ENCODE data around the gene GLB1L2.
"Not testable (repeated sequence)": the region's sequence is repeated elsewhere in the genome, so short reads cannot be mapped to it uniquely, and the experiment has no call there.

GLB1L2 gene, protein sequence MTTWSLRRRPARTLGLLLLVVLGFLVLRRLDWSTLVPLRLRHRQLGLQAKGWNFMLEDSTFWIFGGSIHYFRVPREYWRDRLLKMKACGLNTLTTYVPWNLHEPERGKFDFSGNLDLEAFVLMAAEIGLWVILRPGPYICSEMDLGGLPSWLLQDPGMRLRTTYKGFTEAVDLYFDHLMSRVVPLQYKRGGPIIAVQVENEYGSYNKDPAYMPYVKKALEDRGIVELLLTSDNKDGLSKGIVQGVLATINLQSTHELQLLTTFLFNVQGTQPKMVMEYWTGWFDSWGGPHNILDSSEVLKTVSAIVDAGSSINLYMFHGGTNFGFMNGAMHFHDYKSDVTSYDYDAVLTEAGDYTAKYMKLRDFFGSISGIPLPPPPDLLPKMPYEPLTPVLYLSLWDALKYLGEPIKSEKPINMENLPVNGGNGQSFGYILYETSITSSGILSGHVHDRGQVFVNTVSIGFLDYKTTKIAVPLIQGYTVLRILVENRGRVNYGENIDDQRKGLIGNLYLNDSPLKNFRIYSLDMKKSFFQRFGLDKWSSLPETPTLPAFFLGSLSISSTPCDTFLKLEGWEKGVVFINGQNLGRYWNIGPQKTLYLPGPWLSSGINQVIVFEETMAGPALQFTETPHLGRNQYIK

DNA sequence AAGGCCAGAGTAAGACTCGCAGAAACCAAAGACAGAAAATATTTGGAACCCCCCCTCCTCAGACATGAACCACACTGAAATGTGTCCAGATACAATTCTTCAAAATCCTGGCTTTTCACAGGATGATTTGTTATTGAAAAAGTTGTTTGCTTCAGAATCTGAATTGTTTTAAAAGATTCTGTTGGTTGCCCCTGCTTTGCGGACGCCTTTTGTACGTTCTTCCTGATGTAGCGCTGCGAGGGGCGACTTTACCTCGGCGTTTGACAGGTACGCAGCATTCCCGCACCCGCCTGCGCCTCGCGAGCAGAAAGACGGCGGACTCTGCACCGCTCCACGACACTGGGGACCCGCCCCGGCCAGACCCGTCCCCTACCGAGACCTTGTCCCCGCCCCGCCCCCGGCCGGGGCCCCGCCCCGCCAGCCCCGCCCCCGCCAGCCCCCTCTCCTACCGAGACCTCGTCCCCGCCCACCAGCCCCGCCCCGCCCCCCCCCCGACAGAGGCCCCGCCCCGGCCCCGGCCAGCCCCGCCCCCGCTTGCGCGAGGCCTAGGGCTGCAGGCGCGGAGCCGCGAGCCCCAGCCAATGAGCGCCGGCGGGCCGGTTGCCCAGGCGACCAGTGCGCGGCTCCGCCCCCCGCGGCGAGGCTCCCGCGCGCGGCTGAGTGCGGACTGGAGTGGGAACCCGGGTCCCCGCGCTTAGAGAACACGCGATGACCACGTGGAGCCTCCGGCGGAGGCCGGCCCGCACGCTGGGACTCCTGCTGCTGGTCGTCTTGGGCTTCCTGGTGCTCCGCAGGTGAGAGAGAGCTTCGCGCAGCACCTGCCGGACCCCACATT, at the start of gene GLB1L2:
Gene GLB1L2 (plus strand): TSS at position 635 of the 835 bp plus-strand sequence. CDS start 74 bp downstream, at position 709.
- DNase-seq, result peak; percentile 77

DNA sequence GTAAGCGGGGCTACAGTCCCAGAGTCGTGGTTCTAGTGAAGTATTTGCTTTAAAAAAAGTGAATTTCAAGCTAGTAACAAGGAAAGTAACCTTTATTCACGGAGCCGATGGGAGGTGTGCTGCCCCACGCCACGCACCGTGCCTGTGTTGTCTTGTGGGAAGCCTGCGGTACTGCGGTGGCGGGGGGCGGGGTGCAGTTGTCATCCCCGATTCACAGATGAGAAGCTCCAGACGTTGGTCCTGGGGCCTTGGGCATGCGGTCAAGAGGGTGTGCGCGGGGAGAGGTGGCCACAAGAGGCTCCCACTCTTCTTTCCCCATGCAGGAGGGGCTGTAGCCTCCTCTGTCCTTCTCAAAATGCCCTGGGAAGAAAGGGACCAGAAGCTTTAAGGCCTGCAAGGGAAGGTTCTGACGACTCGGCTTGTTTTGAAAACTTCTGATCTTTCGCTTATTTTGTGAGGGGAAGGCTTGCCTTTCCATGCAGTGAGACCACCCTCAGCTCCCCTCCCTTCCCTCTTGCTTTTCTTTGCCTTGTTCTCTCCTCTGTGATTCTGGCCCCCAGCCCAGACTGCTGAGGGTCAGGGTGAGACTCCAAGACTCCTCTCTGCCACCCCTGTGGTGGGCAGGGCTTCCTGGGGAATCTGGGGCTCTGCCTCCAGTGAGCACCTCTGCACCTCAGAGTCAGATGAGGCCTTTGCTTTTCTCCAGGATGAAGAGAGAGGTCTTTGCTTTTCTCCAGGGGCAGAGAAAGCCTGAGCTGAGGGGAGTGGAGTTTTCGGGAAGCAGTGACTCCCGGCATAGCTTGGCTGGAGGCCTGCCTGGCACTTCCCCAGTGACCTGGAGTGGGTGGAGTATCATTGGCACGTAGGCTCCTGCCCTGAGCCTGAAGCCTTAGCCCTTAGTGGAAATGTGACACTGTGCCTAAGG, 49.4 kb upstream of the GLB1L2 start:
- no peak for DNase-seq

DNA sequence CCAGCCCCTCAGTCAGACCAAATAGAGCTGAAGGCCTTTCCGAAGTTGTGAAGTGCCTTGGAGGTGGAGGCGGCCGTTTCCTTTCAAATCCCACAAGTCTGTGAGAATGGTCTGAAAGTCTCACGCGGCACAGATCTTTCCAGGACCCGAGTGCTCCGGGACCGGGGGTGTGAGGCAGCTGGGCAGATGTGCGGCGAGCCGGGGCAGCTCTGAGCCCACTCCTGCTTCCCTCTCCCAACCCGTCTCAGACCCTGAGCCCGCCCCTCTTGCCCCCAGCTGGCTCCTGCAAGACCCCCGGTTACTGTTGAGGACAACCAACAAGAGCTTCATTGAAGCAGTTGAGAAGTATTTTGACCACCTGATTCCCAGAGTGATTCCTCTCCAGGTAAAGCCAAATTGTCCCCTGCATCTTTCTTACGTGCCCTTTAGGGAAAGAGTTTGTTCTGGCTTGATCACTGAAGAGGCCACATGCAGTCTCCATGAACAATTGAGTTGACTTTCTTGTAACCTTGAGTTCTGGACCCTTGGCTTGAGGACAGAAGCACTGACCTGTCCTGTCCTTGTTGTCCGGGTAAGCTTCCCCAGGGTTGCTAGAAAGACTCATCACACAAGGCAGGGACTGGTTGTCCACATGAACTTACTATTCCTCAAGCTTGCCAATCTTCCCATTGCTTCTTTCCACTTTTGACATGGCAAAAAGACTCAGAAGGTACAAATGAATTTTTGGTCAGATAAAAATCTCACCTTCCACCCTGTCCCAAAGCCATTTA, 48.1 kb upstream of the GLB1L2 start:
- DNase-seq, result no peak

DNA sequence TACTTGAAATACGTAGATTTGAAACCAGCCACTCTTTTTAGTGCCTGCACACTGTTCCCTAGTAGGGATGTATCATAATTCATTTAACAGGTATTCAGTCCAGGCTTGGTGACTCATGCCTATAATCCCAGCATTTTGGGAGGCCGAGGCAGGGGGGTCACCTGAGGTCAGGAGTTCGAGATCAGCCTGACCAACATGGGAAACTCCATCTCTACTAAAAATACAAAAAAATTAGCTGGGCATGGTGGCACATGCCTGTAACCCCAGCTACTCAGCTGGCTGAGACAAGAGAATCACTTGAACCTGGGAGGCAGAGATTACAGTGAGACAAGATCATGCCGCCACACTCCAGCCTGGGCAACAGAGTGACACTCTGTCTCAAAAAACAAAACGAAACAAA, 47.4 kb upstream of the GLB1L2 start:
- not testable (repeated sequence) for DNase-seq

DNA sequence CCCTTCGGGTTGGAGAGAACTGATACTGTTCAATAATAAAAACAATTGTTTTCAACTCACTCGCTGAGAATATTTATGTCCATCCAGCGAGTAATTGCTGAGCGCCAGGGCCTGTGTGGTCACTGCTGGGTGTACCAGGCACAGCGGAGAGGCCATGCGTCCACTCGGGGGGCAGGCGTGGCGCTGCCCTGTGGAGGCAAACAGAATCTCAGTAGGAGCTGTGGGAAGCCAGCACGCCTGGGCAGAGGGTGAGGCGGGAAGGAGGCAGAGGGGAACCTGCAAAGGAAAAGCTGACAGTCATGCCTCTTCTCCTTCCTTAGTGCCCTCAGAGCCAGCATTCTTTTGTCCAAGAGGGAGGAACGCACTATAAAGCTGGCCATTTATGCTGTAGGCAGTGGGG, 44.2 kb upstream of the GLB1L2 start:
- DNase-seq, result no peak

DNA sequence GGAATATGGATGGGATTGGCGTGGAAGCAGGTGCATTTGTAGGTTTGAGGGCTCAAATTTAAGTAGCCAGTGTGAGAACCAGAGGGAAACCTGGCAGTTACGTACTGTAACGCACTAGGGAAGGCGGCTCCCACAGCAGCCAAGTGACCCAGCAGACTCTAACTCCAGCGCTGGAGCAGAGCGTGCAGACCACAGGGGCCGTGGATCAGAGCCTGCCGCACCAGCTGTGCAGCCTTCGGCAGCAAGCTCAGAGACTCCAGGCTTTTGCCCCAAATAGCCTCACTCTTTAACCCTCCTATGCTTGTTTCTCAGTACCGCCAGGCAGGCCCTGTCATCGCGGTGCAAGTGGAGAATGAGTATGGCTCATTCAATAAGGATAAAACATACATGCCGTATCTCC, 43.3 kb upstream of the GLB1L2 start:
- DNase-seq, result no peak

DNA sequence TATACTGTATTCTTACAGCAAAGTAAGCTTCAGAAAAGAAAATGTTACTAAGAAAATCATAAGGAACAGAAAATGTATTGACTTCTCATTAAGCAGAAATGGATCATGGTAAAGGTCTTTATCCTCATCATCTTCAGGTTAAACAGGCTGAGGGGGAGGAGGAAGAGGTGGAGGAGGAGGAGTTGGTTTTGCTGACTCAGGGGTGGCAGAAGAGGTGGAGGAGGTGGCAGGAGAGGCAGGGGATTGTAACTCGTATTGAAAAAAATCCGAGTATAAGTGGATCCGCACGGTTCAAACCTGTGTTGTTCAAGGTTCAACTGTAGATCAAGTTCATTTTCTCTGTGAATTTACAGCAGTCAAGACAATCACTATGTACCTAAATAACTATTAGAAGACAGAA, 42.6 kb upstream of the GLB1L2 start:
- no peak for DNase-seq

DNA sequence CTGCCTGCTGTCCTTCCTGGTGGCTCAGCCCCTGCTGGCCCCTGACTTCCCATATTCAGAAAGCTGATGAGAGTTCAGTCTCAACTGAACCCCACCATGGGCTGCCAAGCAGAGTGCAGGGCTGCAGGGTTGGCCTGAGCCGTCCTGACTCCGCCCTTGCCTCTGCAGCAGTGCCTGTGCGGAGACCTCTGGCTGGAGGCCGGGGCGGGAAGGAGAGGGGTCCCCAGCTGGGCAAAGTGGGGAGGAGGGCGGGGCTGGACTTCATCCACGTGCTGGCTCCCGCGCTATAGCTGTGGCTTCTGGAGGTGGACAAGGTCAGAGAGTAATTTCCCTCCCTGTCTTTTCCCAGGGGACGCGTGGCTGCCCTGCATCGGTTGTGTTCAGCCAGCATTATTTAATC, 42.0 kb upstream of the GLB1L2 start:
- no peak for DNase-seq

DNA sequence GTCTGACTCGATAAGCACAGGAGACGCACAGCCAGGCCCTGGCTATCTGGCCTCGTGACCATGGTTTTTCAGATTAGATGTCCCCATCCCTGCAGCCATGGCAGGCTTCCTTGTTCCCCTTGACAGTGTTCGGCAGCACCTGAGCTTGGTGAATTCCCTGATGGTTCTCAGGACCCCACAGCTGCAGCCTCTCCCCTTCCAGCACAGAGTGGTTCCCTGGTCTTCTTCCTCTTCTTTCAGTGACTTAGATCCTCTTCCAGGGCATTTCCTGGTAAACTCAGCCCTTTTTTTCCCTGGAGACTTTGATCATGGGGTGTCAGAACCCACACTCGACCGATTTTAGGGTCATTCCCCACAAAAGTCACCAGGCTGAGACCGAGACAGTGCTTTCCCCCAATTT, 41.1 kb upstream of the GLB1L2 start:
- DNase-seq, result no peak

DNA sequence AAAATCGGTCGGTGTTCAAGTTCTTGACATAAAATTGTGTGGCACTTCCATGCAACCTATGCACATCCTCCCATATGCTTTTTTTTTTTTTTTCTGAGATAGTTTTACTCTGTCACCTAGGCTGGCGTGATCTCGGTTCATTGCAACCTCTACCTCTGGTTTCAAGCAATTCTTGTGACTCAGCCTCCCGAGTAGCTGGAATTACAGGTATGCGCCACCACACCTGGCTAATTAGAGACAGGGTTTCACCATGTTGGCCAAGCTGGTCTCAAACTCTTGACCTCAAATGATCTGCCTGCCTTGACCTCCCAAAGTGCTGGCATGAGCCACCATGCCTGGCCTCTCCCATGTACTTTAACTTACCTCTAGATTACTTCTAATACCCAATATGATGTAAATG, 40.6 kb upstream of the GLB1L2 start:
- DNase-seq, result no peak

DNA sequence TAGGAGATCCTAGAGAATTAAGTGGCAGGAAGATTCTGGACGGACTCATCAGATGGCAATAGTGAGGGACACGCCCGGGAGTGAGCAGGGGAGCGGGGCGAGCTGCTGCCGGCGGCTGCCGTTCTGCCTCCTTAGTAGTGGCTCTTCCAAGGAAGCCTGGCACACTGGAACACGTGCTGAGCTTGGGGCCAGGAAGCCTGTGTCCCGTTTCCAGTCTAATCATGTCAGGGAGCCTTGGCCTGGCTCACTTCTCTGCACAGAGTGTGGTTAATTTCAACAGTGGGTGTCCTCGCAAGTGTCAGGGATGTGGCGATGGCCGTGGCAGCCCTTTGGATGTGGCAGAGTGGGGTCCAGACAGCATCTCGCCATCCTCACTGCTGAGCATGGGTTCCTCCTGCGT, 39.1 kb upstream of the GLB1L2 start:
- no peak for DNase-seq

DNA sequence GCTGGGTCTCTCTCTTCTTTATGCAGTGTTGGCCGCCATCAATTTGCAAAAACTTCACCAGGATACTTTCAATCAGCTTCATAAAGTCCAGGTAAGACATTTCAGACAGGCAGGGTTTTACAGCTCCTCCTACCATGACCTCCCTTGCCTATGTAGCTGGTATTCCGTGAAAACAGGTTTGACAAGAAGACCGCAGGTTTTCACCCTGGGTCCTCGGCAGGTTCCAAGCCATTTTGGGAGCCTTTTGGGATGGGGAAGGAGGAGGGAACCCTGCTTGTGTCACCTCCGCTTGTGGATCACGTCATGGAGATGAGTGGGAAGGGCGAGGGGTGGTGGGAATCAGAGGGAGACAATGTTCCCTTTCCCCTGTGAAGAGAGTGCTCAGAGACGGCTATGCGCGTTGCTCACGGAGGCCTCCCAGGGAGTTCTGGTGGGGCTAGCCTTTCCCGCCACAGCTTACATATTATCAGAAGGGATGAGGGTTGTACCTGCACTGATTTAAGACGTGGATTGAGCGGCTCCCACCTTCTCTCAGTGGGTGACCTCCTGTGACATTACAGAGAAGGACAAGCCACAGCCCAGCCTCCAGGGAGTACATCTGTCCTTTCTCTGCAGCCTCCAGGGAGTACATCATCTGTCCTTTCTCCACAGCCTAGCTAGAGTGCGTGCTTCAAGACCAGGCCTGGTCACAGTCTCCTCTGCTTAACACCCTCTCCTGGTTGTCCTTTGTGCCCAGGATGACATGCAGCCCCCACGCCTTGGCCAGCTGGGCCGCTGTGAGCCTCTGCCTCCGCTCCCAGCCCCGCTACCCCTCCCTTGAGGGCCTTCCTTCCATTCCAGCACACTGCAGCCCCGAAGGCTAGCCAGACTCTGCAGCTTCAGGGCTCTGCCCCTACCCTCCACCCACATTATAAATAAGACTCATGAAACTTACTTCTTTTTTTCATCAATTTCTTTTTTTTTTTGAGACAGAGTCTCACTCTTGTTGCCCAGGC, 38.4 kb upstream of the GLB1L2 start:
- DNase-seq, result no peak

DNA sequence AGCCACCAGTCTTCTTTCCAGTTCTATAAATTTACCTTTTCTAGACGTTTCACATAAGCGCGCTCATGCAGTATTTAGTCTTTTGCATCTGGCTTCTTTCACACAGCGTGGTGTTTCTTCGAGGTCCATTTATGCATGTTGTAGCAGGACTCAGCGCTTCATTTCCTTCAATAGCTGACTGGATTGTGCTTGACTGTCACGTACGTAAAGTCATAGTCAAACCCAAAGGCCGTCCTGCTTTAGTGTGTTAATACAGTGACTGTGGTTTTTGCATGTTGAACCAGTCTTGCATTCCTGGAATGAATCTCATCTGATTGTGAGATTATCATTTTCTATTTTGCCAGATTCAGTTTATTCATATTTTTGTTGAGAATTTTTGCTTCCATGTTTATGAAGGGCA, 37.1 kb upstream of the GLB1L2 start:
- DNase-seq, result no peak

DNA sequence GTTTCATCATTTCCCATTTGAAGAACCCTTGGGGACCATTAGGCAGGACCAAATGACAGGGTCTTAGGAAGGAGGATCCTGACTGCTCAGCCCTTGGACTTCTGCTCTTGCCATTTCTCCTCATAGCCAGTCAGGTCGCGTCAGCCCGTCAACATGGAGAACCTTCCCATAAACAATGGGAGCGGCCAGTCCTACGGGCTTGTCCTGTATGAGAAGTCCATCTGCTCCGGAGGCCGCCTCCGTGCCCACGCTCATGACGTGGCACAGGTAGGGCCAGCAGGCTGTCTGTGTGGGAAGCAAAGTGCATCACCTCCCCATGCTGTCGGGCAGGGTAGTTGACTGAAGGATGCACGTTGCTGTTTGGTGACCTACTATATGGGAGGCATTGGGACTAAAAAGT, 19.6 kb upstream of the GLB1L2 start:
- DNase-seq, result no peak

DNA sequence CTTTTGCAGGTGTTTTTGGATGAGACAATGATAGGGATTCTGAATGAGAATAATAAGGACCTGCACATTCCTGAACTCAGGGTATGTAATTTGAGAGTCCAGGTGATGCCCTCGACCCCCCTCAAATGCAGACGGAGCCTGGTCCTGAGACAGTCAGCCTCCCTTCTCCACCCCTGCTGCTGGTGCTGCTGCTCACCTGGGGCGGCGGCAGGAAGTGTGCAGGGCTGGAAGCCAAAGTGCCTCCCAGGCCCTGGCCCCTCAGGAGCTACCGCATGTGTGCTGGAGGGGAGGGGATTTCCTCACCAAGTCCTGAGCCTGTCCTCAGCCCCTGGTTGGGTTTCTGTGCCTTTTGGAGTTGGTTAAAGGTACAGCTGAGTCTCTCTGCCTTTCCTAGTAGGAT, 19.0 kb upstream of the GLB1L2 start:
- DNase-seq, result no peak

DNA sequence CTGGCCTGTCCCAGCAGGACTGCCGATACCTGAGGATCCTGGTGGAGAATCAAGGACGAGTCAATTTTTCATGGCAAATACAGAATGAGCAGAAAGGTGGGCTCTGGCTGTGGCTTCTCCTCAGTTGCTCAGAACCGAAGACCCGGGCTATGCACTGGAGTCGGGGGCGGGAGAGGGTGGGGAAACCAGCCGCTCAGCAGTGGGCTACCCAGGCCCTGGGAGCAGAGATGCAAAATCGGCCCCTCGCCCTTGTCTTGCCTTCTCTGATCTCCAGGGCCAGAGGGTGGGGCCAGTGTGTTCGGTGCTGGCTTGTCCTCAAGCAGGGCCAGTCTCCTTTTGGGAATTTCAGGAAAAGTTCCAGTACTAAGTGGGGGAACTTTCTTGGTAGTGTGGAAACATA, 18.4 kb upstream of the GLB1L2 start:
- DNase-seq, result no peak

DNA sequence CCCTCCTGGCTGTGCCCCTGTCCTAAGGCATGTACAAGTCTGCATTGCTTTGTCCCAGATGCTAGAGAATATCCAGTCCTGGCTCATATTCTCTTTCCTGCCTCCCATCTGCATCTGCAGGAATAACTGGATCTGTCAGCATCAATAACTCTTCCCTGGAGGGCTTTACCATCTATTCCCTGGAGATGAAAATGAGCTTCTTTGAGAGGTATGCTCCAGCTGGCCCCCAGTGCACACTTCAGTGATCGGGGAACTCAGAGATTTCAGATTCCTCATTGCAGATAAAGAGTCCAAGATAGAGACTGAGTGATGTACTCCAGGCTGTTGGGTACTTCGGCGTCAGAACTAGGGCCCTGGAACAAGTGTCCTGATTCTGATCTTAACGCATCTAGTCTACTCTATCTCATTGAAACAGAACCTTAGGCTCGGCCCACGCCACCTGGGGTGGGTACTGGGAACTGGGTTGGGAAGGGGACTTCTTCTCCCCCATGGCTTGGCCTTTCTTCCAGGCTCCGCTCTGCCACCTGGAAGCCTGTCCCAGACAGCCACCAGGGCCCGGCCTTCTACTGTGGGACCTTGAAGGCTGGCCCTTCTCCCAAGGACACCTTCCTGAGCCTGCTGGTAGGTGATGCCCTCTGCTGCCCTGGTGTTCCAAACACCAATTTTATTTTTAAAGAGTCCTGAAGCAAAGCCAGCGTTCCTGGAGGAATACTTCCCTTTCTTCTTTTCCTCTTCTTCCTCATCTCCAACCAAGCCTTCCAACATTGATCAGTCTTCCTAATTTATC, 17.8 kb upstream of the GLB1L2 start:
- DNase-seq, result no peak

DNA sequence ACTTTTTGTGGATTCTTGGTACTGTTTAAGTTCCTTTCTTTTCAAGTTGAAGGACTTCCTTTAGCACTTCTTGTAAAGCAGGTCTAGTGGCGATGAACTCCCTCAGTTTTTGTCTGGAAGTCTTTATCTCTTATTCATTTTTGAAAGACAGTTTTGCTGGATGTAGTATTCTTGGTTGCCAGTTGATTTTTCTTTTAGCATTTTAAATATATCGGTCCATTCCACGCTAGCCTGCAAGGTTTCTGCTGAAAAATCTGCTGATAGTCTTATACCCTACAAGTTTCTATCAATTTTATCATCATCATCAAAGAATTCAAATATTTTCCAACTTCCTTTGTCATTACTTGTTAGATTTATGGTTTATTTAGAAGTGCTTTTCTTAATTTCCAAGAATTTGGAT, 14.7 kb upstream of the GLB1L2 start:
- DNase-seq, result no peak

DNA sequence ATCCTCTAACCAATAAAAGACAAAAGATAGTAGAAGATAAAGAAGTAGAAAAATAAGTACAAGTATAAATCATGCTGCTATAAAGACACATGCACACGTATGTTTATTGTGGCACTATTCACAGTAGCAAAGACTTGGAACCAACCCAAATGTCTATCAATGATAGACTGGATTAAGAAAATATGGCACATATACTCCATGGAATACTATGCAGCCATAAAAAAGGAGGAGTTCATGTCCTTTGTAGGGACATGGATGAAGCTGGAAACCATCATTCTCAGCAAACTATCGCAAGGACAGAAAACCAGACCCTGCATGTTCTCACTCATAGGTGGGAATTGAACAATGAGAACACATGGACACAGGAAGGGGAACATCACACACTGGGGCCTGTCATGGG, 10.4 kb upstream of the GLB1L2 start:
- DNase-seq, result not testable (repeated sequence)

DNA sequence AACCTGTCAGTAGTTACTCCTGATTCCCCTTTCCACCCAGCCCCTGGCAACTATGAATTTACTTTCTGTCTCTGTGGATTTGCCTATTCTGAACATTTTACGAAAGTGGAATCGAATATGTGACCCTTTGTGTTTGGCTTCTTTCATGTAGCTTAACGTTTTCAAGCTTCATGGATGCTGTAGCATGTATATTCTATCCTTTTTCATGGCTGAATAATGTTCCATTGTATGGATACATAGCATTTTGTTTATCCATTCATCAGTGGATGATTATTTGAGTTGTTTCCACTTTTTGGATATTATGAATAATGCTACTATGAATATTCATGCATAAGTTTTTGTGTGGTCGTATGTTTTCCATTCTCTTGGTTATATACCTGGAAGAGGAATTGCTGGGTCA, 9.2 kb upstream of the GLB1L2 start:
- DNase-seq, result no peak
